Measurements from ENCODE around the gene UCP3. TPM values are rescaled to one million over a fixed set of nuclear protein-coding genes. Genes with fewer than 3 reads are reported as not detected.

The UCP3 gene, protein sequence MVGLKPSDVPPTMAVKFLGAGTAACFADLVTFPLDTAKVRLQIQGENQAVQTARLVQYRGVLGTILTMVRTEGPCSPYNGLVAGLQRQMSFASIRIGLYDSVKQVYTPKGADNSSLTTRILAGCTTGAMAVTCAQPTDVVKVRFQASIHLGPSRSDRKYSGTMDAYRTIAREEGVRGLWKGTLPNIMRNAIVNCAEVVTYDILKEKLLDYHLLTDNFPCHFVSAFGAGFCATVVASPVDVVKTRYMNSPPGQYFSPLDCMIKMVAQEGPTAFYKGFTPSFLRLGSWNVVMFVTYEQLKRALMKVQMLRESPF
- total RNA-seq (8.4 and 11.0 TPM in 2 replicates), polyA plus RNA-seq (6.3 and 8.9 TPM in 2 replicates), polyA minus RNA-seq (1.7 and 4.6 TPM in 2 replicates)
- 2.6 TPM for total RNA-seq (2013)

- Histone ChIP-seq H3K4me3 (ENCODE audit: control extremely low read depth in 1 of 5, extremely low read depth in 1 of 5, insufficient read depth in 1 of 5, low read depth in 2 of 5, low read length in 4 of 5) (no peak within 1 kb of the TSS), H3K36me3 (replicated peaks in 1 of 2; ENCODE audit: control extremely low read depth in 1 of 2, control insufficient read depth in 1 of 2, extremely low read depth in 1 of 2, insufficient read depth in 2 of 2, low read length in 1 of 2) (peaks cover 0 to 5% of the 10 kb centered on the region in 2 experiments), H3K4me1 (ENCODE audit: control insufficient read depth in 2 of 2, insufficient read depth in 2 of 2, low read length in 2 of 2) (peaks cover 60 to 64% of the 10 kb centered on the region in 2 donors), H4K20me1 (ENCODE audit: control insufficient read depth, insufficient read depth, low read length, poor library complexity, severe bottlenecking) (no peaks in the 10 kb centered on the region), H3K27me3 (replicated peaks in 1 of 4; ENCODE audit: control extremely low read depth in 1 of 4, control insufficient read depth in 3 of 4, insufficient read depth in 4 of 4, low read length in 3 of 4) (no peaks in the 10 kb centered on the region), H3K27ac (ENCODE audit: low read length in 2 of 2) (no peak within 1 kb of the TSS), H3K4me2 (replicated peaks; ENCODE audit: low read depth, low read length, poor library complexity, severe bottlenecking) (no peak within 1 kb of the TSS), H2AFZ (ENCODE audit: insufficient read depth, low read depth, low read length, poor library complexity, severe bottlenecking) (no peak within 1 kb of the TSS), H3K79me2 (ENCODE audit: control insufficient read depth, insufficient read depth, low read length) (peaks cover 7% of the 10 kb centered on the region), H3K9me3 (ENCODE audit: control extremely low read depth in 1 of 3, control insufficient read depth in 2 of 3, insufficient read depth in 1 of 3, low read length in 2 of 3) (no peaks in the 10 kb centered on the region), H3K9ac (ENCODE audit: low read length) (no peak within 1 kb of the TSS)
- ATAC-seq (ENCODE audit: low read depth) (no peak), DNase-seq (no peak)
- ChIA-PET CTCF (interaction anchor here (1.1 kb wide), 1 partner anchor 9 kb away, joined by 3 read pairs; no protein-coding TSS in a partner anchor), POLR2A (no interaction called here)
- Mint-ChIP-seq H3K4me1 (peaks cover 71% of the 10 kb centered on the region), H3K9me3 (ENCODE audit: insufficient read depth) (no peaks in the 10 kb centered on the region), H3K27ac (peak within 1 kb of the TSS; percentile 97), H3K4me3 (no peak within 1 kb of the TSS), H3K27me3 (no peaks in the 10 kb centered on the region)
- intact Hi-C loops (cut with micrococcal nuclease) = no loop called here
- no peak for TF ChIP-seq EZH2 (IDR thresholded peaks at IDR 0.05; ENCODE audit: borderline replicate concordance, insufficient read depth, low read depth, low read length, poor library complexity, severe bottlenecking)
- TF ChIP-seq, protein P1, sequence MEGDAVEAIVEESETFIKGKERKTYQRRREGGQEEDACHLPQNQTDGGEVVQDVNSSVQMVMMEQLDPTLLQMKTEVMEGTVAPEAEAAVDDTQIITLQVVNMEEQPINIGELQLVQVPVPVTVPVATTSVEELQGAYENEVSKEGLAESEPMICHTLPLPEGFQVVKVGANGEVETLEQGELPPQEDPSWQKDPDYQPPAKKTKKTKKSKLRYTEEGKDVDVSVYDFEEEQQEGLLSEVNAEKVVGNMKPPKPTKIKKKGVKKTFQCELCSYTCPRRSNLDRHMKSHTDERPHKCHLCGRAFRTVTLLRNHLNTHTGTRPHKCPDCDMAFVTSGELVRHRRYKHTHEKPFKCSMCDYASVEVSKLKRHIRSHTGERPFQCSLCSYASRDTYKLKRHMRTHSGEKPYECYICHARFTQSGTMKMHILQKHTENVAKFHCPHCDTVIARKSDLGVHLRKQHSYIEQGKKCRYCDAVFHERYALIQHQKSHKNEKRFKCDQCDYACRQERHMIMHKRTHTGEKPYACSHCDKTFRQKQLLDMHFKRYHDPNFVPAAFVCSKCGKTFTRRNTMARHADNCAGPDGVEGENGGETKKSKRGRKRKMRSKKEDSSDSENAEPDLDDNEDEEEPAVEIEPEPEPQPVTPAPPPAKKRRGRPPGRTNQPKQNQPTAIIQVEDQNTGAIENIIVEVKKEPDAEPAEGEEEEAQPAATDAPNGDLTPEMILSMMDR (IDR thresholded peaks at IDR 0.05) = no peak
- 82% methylated on average over 6 of the region's 9 CpGs for WGBS (ENCODE audit: insufficient coverage)
Observed at GRCh38 chr11:74008373-74009229, at the start of gene UCP3. UCP3 (minus strand) TSS chr11:74009085; CDS start chr11:74007042, 2,043 bp downstream.

Measured in B cell (primary cell).